IPS DF 19.7 (cell line): ENCODE data around the gene FAM217A.
"Not testable (repeated sequence)": the region's sequence is repeated elsewhere in the genome, so short reads cannot be mapped to it uniquely, and the experiment has no call there.

ENCODE experiments used
- DNase-seq: peaks from one replicate; pipeline ENCODE4 v3.0.0-alpha.2; 2013; ENCODE audit warnings: low read depth, low spot score

The FAM217A gene

GRCh38 chr6:4078691-4079471, at the start of gene FAM217A:
TSS of gene FAM217A (minus strand) at chr6:4079137. CDS start at chr6:4077414, 1,723 bp downstream.
- DNase-seq = no peak

GRCh38 chr6:4128072-4128471, 49.1 kb upstream of the FAM217A start:
- no peak for DNase-seq

- DNase-seq = no peak
Observed at GRCh38 chr6:4125933-4126864, 47.3 kb upstream of the FAM217A start.

- DNase-seq = no peak
Observed at GRCh38 chr6:4125500-4125899, 46.6 kb upstream of the FAM217A start.

GRCh38 chr6:4124351-4124750, 45.4 kb upstream of the FAM217A start:
- DNase-seq = no peak

GRCh38 chr6:4115741-4116140, 36.8 kb upstream of the FAM217A start:
- no peak for DNase-seq

- DNase-seq = no peak
Observed at GRCh38 chr6:4114123-4114522, 35.2 kb upstream of the FAM217A start.

- DNase-seq = no peak
Observed at GRCh38 chr6:4113649-4114048, 34.7 kb upstream of the FAM217A start.

GRCh38 chr6:4112366-4112765, 33.4 kb upstream of the FAM217A start:
- no peak for DNase-seq

GRCh38 chr6:4109363-4109815, 30.5 kb upstream of the FAM217A start:
- DNase-seq = not testable (repeated sequence)

- no peak for DNase-seq
Observed at GRCh38 chr6:4108561-4109093, 29.7 kb upstream of the FAM217A start.

GRCh38 chr6:4107873-4108272, 28.9 kb upstream of the FAM217A start:
- DNase-seq = no peak

GRCh38 chr6:4105980-4106536, 27.1 kb upstream of the FAM217A start:
- no peak for DNase-seq

GRCh38 chr6:4103929-4104328, 25.0 kb upstream of the FAM217A start:
- DNase-seq = no peak

GRCh38 chr6:4102687-4103244, 23.8 kb upstream of the FAM217A start:
- no peak for DNase-seq

- DNase-seq = no peak
Observed at GRCh38 chr6:4101298-4101697, 22.4 kb upstream of the FAM217A start.

- no peak for DNase-seq
Observed at GRCh38 chr6:4100655-4101054, 21.7 kb upstream of the FAM217A start.

GRCh38 chr6:4093288-4093687, 14.4 kb upstream of the FAM217A start:
- DNase-seq = no peak

- DNase-seq = no peak
Observed at GRCh38 chr6:4091941-4092340, 13.0 kb upstream of the FAM217A start.

GRCh38 chr6:4090043-4090442, 11.1 kb upstream of the FAM217A start:
- DNase-seq = not testable (repeated sequence)

- no peak for DNase-seq
Observed at GRCh38 chr6:4088704-4089103, 9.8 kb upstream of the FAM217A start.

GRCh38 chr6:4085332-4085700, 6.4 kb upstream of the FAM217A start:
- no peak for DNase-seq
